HCT116 (cell line): ENCODE data around the gene PPP4R3A. TPM values are rescaled to one million over a fixed set of nuclear protein-coding genes. Genes with fewer than 3 reads are reported as not detected.

Experiments used
- ATAC-seq: fragments of 200-7000 bp; cut with Tn5 transposase; 2 replicates; pipeline ENCODE4 v1.9.1; 2020; ENCODE audit warnings: mild to moderate bottlenecking, moderate library complexity
- BruUV-seq: library from RNA; stranded (reverse); fragments of 400-500 nt; replicated peaks from 2 replicates; lab custom pipeline; 2021; lab: Mats Ljungman, UMichigan
- CTCF ChIA-PET: fragments of 300-600 bp; sonication (Branson Sonifier 250); formaldehyde crosslinking; loops from one replicate; lab custom pipeline; 2021; ENCODE audit warnings: antibody characterized with exemption; lab: Charles Lee
- POLR2A ChIA-PET: fragments of 300-600, 350-600 bp; sonication (Branson Sonifier 250); formaldehyde crosslinking; loops from one replicate; lab custom pipeline; 2021; ENCODE audit warnings: antibody characterized with exemption; lab: Charles Lee
- RAD21 ChIA-PET, 2 experiments: fragments of 300-600 bp; sonication (Branson Sonifier 250); formaldehyde crosslinking; loops; one replicate each; lab custom pipeline; 2023; ENCODE audit warnings: low total read pairs in 2 of 2; ENCODE audit not compliant: uncharacterized antibody in 2 of 2, unreplicated experiment in 2 of 2, low non-redundant PET in 1 of 2; lab: Charles Lee
- DNase-seq: peaks from one replicate; pipeline ENCODE4 v3.0.0-alpha.2; 2010; ENCODE audit warnings: low read depth, low spot score
- H2AFZ ChIP-seq: fragments of 200-600 bp; shearing (Covaris generic), sonication (generic); 2 replicates; pipeline ENCODE4 v1.6.1; 2017; ENCODE audit warnings: low read depth, mixed run types, mixed read lengths, antibody characterized with exemption, low read length; ENCODE audit not compliant: poor library complexity, severe bottlenecking
- H3K27ac ChIP-seq: 2 replicates; pipeline ENCODE4 v1.5.1; 2012; ENCODE audit warnings: low read depth, low read length
- H3K27me3 ChIP-seq: fragments of 200-600 bp; sonication (generic); 2 replicates; pipeline ENCODE4 v1.6.1; 2016; ENCODE audit warnings: mixed run types, low read length, mixed read lengths; ENCODE audit not compliant: insufficient read depth
- H3K36me3 ChIP-seq, 2 experiments: fragments of 200-500 bp in 1 of 2; fragments of 200-600 bp in 1 of 2; sonication (Bioruptor generic) in 1 of 2; sonication (generic) in 1 of 2; 2 replicates each; pipeline versions ENCODE4 v1.5.1 to v1.6.1; 2014 to 2016; ENCODE audit warnings: low read length in 2 of 2, inconsistent platforms in 1 of 2, mixed read lengths in 1 of 2, mixed run types in 1 of 2; ENCODE audit not compliant: insufficient read depth in 2 of 2, control insufficient read depth in 1 of 2
- H3K4me1 ChIP-seq, 2 experiments: fragments of 200-600 bp in 1 of 2; sonication (generic) in 1 of 2; 2 replicates each; pipeline versions ENCODE4 v1.5.1 to v1.6.1; 2012 to 2017; ENCODE audit warnings: low read length in 2 of 2, inconsistent platforms in 1 of 2, mild to moderate bottlenecking in 1 of 2, mixed read lengths in 1 of 2, mixed run types in 1 of 2, moderate library complexity in 1 of 2; ENCODE audit not compliant: insufficient read depth in 2 of 2, control insufficient read depth in 1 of 2
- H3K4me2 ChIP-seq: fragments of 200-600 bp; sonication (generic); 2 replicates; pipeline ENCODE4 v1.6.1; 2017; ENCODE audit warnings: mixed run types, low read length, mixed read lengths
- H3K4me3 ChIP-seq, 2 experiments: fragments of 200-600 bp in 1 of 2; sonication (generic) in 1 of 2; replicated peaks in 1 of 2; 2 replicates each; pipeline ENCODE4 v1.5.1; 2011 to 2016; ENCODE audit warnings: low read length in 2 of 2, control low read depth in 1 of 2, low read depth in 1 of 2, mild to moderate bottlenecking in 1 of 2, mixed read lengths in 1 of 2, mixed run types in 1 of 2
- H3K79me2 ChIP-seq: fragments of 200-600 bp; sonication (generic); 2 replicates; pipeline ENCODE4 v1.6.1; 2017; ENCODE audit warnings: mild to moderate bottlenecking, mixed run types, low read length, moderate library complexity, mixed read lengths; ENCODE audit not compliant: insufficient read depth
- H3K9ac ChIP-seq: fragments of 200-600 bp; sonication (generic); 2 replicates; pipeline ENCODE4 v1.6.1; 2016; ENCODE audit warnings: low read length, mixed read lengths
- H3K9me2 ChIP-seq: fragments of 200-600 bp; sonication (generic), shearing (Covaris generic); 2 replicates; pipeline ENCODE4 v1.6.1; 2017; ENCODE audit warnings: mixed run types, mild to moderate bottlenecking, moderate library complexity; ENCODE audit not compliant: insufficient read depth
- H3K9me3 ChIP-seq, 2 experiments: fragments of 200-500 bp in 1 of 2; fragments of 200-600 bp in 1 of 2; sonication (Bioruptor generic) in 1 of 2; sonication (generic) in 1 of 2; 2 replicates each; pipeline ENCODE4 v1.6.1; 2014 to 2017; ENCODE audit warnings: low read length in 2 of 2, mixed read lengths in 2 of 2, inconsistent platforms in 1 of 2, low read depth in 1 of 2, mild to moderate bottlenecking in 1 of 2, mixed run types in 1 of 2, moderate library complexity in 1 of 2; ENCODE audit not compliant: control insufficient read depth in 1 of 2, insufficient read depth in 1 of 2
- H4K20me1 ChIP-seq: fragments of 200-600 bp; sonication (generic), shearing (Covaris generic); 2 replicates; pipeline ENCODE4 v1.6.1; 2017; ENCODE audit warnings: mixed run types, mild to moderate bottlenecking, moderate library complexity; ENCODE audit not compliant: insufficient read depth
- CBX3 ChIP-seq: IDR thresholded peaks from 2 replicates; pipeline ENCODE4 v1.6.1; 2012; ENCODE audit warnings: low read depth
- CTCF ChIP-seq, 3 experiments: fragments of 200-600 bp in 1 of 3; sonication (generic) in 1 of 3; IDR thresholded peaks in 2 of 3; conservative IDR thresholded peaks in 1 of 3; 2 replicates each; pipeline ENCODE4 v1.5.1; 2012 to 2017; ENCODE audit warnings: low read depth in 2 of 3, low read length in 2 of 3, antibody characterized with exemption in 1 of 3, borderline replicate concordance in 1 of 3, control low read depth in 1 of 3, mild to moderate bottlenecking in 1 of 3, mixed read lengths in 1 of 3, mixed run types in 1 of 3, moderate library complexity in 1 of 3; ENCODE audit not compliant: insufficient read depth in 1 of 3
- EGR1 ChIP-seq: IDR thresholded peaks from 2 replicates; pipeline ENCODE4 v1.6.1; 2012; ENCODE audit warnings: low read depth
- ELF1 ChIP-seq: IDR thresholded peaks from 2 replicates; pipeline ENCODE4 v1.6.1; 2012; ENCODE audit warnings: low read depth, borderline replicate concordance
- EZH2phosphoT487 ChIP-seq: fragments of 200-600 bp; IDR thresholded peaks from 2 replicates; pipeline ENCODE4 v1.6.1; 2018; ENCODE audit warnings: antibody characterized with exemption, borderline replicate concordance
- MAX ChIP-seq: IDR thresholded peaks from 2 replicates; pipeline ENCODE4 v1.6.1; 2012
- POLR2A ChIP-seq: IDR thresholded peaks from 2 replicates; pipeline ENCODE4 v1.7.0; 2011; ENCODE audit warnings: borderline replicate concordance; ENCODE audit not compliant: insufficient read depth, insufficient read length; ENCODE audit errors: extremely low read depth
- RAD21 ChIP-seq: IDR thresholded peaks from 2 replicates; pipeline ENCODE4 v1.6.1; 2012; ENCODE audit warnings: low read depth, mild to moderate bottlenecking
- SIN3A ChIP-seq: IDR thresholded peaks from 2 replicates; pipeline ENCODE4 v1.6.1; 2012; ENCODE audit warnings: low read depth
- SP1 ChIP-seq: IDR thresholded peaks from 2 replicates; pipeline ENCODE4 v1.6.1; 2012; ENCODE audit warnings: low read depth
- YY1 ChIP-seq: IDR thresholded peaks from 2 replicates; pipeline ENCODE4 v1.6.1; 2011; ENCODE audit warnings: low read length, low read depth, moderate library complexity, mild to moderate bottlenecking; ENCODE audit not compliant: insufficient replicate concordance; ENCODE audit errors: extremely low read depth
- ZBTB33 ChIP-seq: IDR thresholded peaks from 2 replicates; pipeline ENCODE4 v1.6.1; 2011; ENCODE audit warnings: mild to moderate bottlenecking, low read length, moderate library complexity; ENCODE audit not compliant: insufficient replicate concordance; ENCODE audit errors: extremely low read depth
- ZFX ChIP-seq: fragments of 450-650 bp; IDR thresholded peaks from 2 replicates; pipeline ENCODE4 v1.6.1; 2017
- ZNF274 ChIP-seq: fragments of 200-500 bp; sonication (Bioruptor generic); IDR thresholded peaks from 2 replicates; pipeline ENCODE4 v1.6.1; 2014; ENCODE audit warnings: mild to moderate bottlenecking, low read depth, low read length, inconsistent platforms
- intact Hi-C: fragments of 100-400 bp; cut with micrococcal nuclease; formaldehyde crosslinking; loops from 2 replicates; pipeline ENCODE4 v1.10.0; 2022
- total RNA-seq: library from RNA; stranded (reverse); gene quantifications from one replicate; pipeline ENCODE4 v1.2.1, GENCODE V29; 2021; ENCODE audit not compliant: unreplicated experiment
- TF ChIP-seq, protein P1 (sequence below): IDR thresholded peaks from 2 replicates; pipeline ENCODE4 v1.6.1; 2012

Gene PPP4R3A
- total RNA-seq, 1 experiment from 2014 or later, result 67.7 TPM

DNA sequence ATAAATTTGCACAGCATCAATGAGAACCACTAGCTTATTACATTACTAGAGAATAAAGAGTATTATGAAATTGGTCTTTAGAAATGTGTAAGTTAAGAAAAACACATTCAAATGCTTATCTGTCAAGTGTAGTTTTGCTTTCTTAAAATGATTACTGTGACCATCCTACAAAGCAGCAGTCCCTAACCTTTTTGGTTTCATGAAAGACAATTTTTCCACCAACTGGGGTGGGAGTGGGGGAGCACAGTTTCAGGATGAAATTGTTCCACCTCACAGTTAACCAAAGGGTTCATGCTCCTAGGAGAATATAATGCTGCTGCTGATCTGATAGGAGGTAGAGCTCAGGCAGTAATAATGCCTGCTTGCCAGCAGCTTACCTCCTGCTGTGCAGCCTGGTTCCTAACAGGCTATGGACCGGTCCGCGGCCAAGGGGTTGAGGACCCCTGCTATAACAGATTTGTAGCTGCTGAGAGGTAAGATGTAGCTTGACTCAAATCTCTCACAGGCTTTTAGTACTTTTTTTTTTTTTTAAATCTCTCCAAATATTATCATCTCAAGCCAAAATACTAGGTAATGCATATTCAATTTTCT lies 45.4 kb downstream of the PPP4R3A start:
- DNase-seq (no peak), ATAC-seq (no peak)
- H3K9me2 ChIP-seq, result no peaks in the 10 kb centered on the region
- no peaks in the 10 kb centered on the region for H3K4me1 ChIP-seq
- H4K20me1 ChIP-seq, result no peaks in the 10 kb centered on the region
- no peaks in the 10 kb centered on the region for H3K9me3 ChIP-seq
- H2AFZ ChIP-seq, result no peak overlapping the region
- TF ChIP-seq YY1, result no peak
- no peak overlapping the region for H3K4me2 ChIP-seq
- intact Hi-C loops, result no loop called here
- H3K27me3 ChIP-seq, result no peaks in the 10 kb centered on the region
- ChIA-PET RAD21 (no interaction called here), POLR2A (no interaction called here), CTCF (no interaction called here)
- no peak overlapping the region for H3K4me3 ChIP-seq
- no TSS peak for BruUV-seq
- peaks cover 37% of the 10 kb centered on the region for H3K79me2 ChIP-seq
- H3K36me3 ChIP-seq, result peaks cover 41 to 49% of the 10 kb centered on the region in 2 experiments
- no peak overlapping the region for H3K9ac ChIP-seq
- no peak overlapping the region for H3K27ac ChIP-seq

DNA sequence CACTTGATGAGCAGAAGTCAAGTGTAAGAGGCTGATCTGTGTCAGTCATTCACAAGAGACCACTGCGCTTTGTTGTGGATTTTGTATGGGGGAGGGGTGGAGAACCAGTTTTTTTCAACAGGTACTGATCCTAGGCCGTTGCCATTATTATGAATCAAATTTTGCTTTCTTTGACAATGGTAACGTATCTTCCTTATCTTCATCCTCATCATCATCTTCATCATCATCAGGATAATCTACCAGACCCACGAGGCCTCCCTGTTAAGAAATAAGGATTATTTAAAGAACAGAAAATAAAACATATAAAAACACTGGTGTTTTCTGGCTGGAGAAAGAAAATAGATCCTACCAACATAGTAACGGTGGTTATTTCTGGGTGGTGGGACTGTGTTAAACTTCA lies 51.5 kb downstream of the PPP4R3A start:
- no peak for ATAC-seq
- BruUV-seq, result no TSS peak
- TF ChIP-seq ZFX (no peak), ELF1 (no peak), EZH2phosphoT487 (no peak), YY1 (no peak), ZNF274 (no peak), CBX3 (no peak), SIN3A (no peak), ZBTB33 (no peak), CTCF (IDR thresholded peaks at IDR 0.05 in 2 of 3, conservative IDR thresholded peaks at IDR 0.05 in 1 of 3; ENCODE audit: borderline replicate concordance in 1 of 3, insufficient read depth in 1 of 3, low read depth in 2 of 3, low read length in 2 of 3) (no peak), SP1 (no peak), EGR1 (no peak), RAD21 (no peak), MAX (no peak), POLR2A (no peak)
- TF ChIP-seq, protein P1, sequence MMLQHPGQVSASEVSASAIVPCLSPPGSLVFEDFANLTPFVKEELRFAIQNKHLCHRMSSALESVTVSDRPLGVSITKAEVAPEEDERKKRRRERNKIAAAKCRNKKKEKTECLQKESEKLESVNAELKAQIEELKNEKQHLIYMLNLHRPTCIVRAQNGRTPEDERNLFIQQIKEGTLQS, result no peak

More for the DNA sequence above, 51.5 kb downstream of the PPP4R3A start:
- intact Hi-C loops, result no loop called here
- Histone ChIP-seq H3K27ac (no peak overlapping the region), H3K9me3 (no peaks in the 10 kb centered on the region), H3K9ac (no peak overlapping the region), H3K4me1 (no peaks in the 10 kb centered on the region), H3K79me2 (peaks cover 9% of the 10 kb centered on the region; the same call in 1 of the 2 replicates), H3K4me3 (no peak overlapping the region), H3K9me2 (no peaks in the 10 kb centered on the region), H2AFZ (no peak overlapping the region), H3K4me2 (no peak overlapping the region), H4K20me1 (0 out of 2 replicates have a peak, but pooled peaks cover 4% of the 10 kb centered on the region), H3K36me3 (peaks cover 40 to 42% of the 10 kb centered on the region in 2 experiments), H3K27me3 (no peaks in the 10 kb centered on the region)
- no peak for DNase-seq
- ChIA-PET RAD21 (no interaction called here), POLR2A (no interaction called here), CTCF (no interaction called here)
